Upper lobe of left lung (tissue), 6 donors: ENCODE data around the gene HS3ST2. TPM values are rescaled to one million over a fixed set of nuclear protein-coding genes. Genes with fewer than 3 reads are reported as not detected.

Source experiments
- ATAC-seq, 2 donors: fragments of 200-7000 bp; cut with Tn5 transposase; one replicate each; pipeline ENCODE4 v1.9.1; 2022; ENCODE audit warnings: mild to moderate bottlenecking in 2 of 2, moderate library complexity in 2 of 2; ENCODE audit not compliant: low FRiP score in 2 of 2
- DNase-seq, 2 donors: peaks; one replicate each; pipeline ENCODE4 v3.0.0-alpha.2; 2019 to 2020
- H3K27ac ChIP-seq, 4 donors: fragments of 200-600 bp; sonication (generic); one replicate each; pipeline ENCODE4 v1.5.1; 2016 to 2019
- H3K27me3 ChIP-seq, 4 donors: fragments of 200-600 bp; sonication (generic); one replicate each; pipeline ENCODE4 v1.5.1; 2017 to 2019
- H3K36me3 ChIP-seq, 4 donors: fragments of 200-600 bp; sonication (generic); one replicate each; pipeline ENCODE4 v1.5.1; 2016 to 2019
- H3K4me1 ChIP-seq, 4 donors: fragments of 200-600 bp; sonication (generic); one replicate each; pipeline ENCODE4 v1.5.1; 2018 to 2019
- H3K4me3 ChIP-seq, 4 donors: fragments of 200-600 bp; sonication (generic); one replicate each; pipeline ENCODE4 v1.5.1; 2017 to 2019; ENCODE audit warnings: mild to moderate bottlenecking in 2 of 4, moderate library complexity in 1 of 4
- H3K9me3 ChIP-seq, 4 donors: fragments of 200-600 bp; sonication (generic); one replicate each; pipeline ENCODE4 v1.5.1; 2018 to 2019
- EP300 ChIP-seq, 4 donors: sonication (generic); formaldehyde crosslinking; IDR thresholded peaks; one replicate each; pipeline ENCODE4 v1.5.1; 2017; ENCODE audit warnings: antibody characterized with exemption in 4 of 4, control low read depth in 2 of 4
- POLR2A ChIP-seq, 4 donors: fragments of 450-650 bp; IDR thresholded peaks; one replicate each; pipeline ENCODE4 v1.5.1; 2016 to 2017; ENCODE audit warnings: antibody characterized with exemption in 4 of 4, mild to moderate bottlenecking in 2 of 4
- POLR2AphosphoS5 ChIP-seq, 2 donors: sonication (generic); formaldehyde crosslinking; IDR thresholded peaks; one replicate each; pipeline ENCODE4 v1.5.1; 2017; ENCODE audit warnings: antibody characterized with exemption in 2 of 2
- WGBS, 2 donors: methylation state at CpG; one replicate each; pipeline ENCODE4 v1.1.5; 2017 to 2018; 5-methylcytosine and 5-hydroxymethylcytosine counted together
- total RNA-seq, 6 donors: library from RNA; depleted of rRNA in 4 of 6; stranded (reverse); fragments of >200 nt in 4 of 6; gene quantifications; one replicate each; pipeline versions ENCODE4 v1.1.0 to v1.2.1, GENCODE V29; 2016 to 2021
- TF ChIP-seq, protein P1 (sequence below), 6 experiments: fragments of 450-650 bp in 4 of 6; fragments of 200-600 bp in 2 of 6; sonication (generic) in 2 of 6; IDR thresholded peaks; one replicate each; pipeline ENCODE4 v1.5.1; 2016 to 2019; ENCODE audit warnings: antibody characterized with exemption in 6 of 6
- donor health status: DM: no; HTN: no; CAD: no; lungs with moderate emphysema.
- donor health status: DM: no; HTN: yes; CAD: no; lungs with severe emphysema.

HS3ST2 gene
- total RNA-seq, 6 donors from 2014 or later: 2.8 to 18.9 (median 5.6) TPM

DNA sequence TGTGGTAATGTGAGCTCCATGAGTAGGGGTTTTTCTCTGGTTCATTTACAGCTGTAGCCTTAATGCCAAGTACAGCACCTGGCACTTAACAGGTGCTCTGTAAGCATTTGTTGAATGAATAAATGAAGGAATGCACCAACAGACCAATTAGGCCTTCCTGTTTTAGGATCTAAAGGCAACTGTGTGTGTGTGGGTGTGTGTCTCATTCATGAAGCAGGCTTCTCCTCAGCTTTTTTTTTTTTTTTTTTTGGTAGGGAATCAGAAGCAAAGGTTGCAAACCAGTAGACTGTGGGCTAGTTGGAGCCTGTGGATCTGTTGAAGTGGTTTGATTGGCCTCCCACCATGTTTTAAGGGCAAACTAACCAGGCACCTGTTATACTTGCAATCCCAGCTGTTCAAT, 48.1 kb downstream of the HS3ST2 start:
- Histone ChIP-seq H3K9me3 (no peaks in the 10 kb centered on the region), H3K27me3 (no peaks in the 10 kb centered on the region), H3K27ac (no peak overlapping the region), H3K4me3 (no peak overlapping the region), H3K36me3 (no peaks in the 10 kb centered on the region), H3K4me1 (no peaks in the 10 kb centered on the region)
- TF ChIP-seq EP300 (IDR thresholded peaks at IDR 0.05) (no peak), POLR2AphosphoS5 (IDR thresholded peaks at IDR 0.05) (no peak), POLR2A (IDR thresholded peaks at IDR 0.05) (no peak)
- TF ChIP-seq, protein P1, sequence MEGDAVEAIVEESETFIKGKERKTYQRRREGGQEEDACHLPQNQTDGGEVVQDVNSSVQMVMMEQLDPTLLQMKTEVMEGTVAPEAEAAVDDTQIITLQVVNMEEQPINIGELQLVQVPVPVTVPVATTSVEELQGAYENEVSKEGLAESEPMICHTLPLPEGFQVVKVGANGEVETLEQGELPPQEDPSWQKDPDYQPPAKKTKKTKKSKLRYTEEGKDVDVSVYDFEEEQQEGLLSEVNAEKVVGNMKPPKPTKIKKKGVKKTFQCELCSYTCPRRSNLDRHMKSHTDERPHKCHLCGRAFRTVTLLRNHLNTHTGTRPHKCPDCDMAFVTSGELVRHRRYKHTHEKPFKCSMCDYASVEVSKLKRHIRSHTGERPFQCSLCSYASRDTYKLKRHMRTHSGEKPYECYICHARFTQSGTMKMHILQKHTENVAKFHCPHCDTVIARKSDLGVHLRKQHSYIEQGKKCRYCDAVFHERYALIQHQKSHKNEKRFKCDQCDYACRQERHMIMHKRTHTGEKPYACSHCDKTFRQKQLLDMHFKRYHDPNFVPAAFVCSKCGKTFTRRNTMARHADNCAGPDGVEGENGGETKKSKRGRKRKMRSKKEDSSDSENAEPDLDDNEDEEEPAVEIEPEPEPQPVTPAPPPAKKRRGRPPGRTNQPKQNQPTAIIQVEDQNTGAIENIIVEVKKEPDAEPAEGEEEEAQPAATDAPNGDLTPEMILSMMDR (IDR thresholded peaks at IDR 0.05): no peak
- ATAC-seq (no peak), DNase-seq (no peak)

DNA sequence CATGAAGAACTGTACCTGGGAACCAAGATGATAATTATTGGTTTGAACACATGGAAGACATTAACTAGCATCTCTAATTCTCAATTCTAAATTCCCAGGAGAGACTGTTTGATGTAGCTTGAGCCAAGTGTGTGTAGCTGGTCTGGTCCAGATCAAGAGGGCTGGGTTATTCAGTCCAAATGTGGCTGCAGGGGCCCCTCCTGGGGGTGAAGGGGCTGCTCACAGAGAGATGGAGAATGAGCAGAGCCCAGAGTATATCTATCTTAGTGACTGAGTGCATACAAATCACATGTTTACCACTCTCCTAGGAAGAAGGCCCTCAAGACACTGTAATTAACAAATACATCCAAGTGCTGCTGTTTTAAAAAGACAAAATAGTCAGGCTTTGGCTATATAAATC, 50.4 kb downstream of the HS3ST2 start:
- H3K27ac ChIP-seq: no peak overlapping the region
- no peaks in the 10 kb centered on the region for H3K36me3 ChIP-seq
- H3K4me3 ChIP-seq: no peak overlapping the region
- H3K4me1 ChIP-seq: no peaks in the 10 kb centered on the region
- ATAC-seq: no peak
- no peak for TF ChIP-seq POLR2A (IDR thresholded peaks at IDR 0.05)
- TF ChIP-seq, protein P1 (IDR thresholded peaks at IDR 0.05): no peak
- TF ChIP-seq POLR2AphosphoS5 (IDR thresholded peaks at IDR 0.05): no peak
- no peak for TF ChIP-seq EP300 (IDR thresholded peaks at IDR 0.05)
- H3K27me3 ChIP-seq: no peaks in the 10 kb centered on the region
- no peaks in the 10 kb centered on the region for H3K9me3 ChIP-seq
- no peak for DNase-seq

- Histone ChIP-seq H3K4me1 (no peaks in the 10 kb centered on the region), H3K36me3 (no peaks in the 10 kb centered on the region), H3K27ac (no peak overlapping the region), H3K27me3 (no peaks in the 10 kb centered on the region), H3K4me3 (no peak overlapping the region), H3K9me3 (no peaks in the 10 kb centered on the region)
- WGBS, 2 donors: 67 to 78% methylated on average over 3 to 5 of the region's 5 CpGs
- TF ChIP-seq, protein P1 (IDR thresholded peaks at IDR 0.05): no peak
- TF ChIP-seq POLR2A (IDR thresholded peaks at IDR 0.05) (no peak), POLR2AphosphoS5 (IDR thresholded peaks at IDR 0.05) (no peak), EP300 (IDR thresholded peaks at IDR 0.05) (no peak)
- ATAC-seq (no peak), DNase-seq (no peak)
Observed at GRCh38 chr16:22868593-22869224, 54.7 kb downstream of the HS3ST2 start.

GRCh38 chr16:22871861-22872260, 57.9 kb downstream of the HS3ST2 start:
- Histone ChIP-seq H3K27me3 (no peaks in the 10 kb centered on the region), H3K36me3 (no peaks in the 10 kb centered on the region), H3K9me3 (no peaks in the 10 kb centered on the region), H3K27ac (no peak overlapping the region), H3K4me3 (no peak overlapping the region), H3K4me1 (no peaks in the 10 kb centered on the region)
- TF ChIP-seq POLR2AphosphoS5 (IDR thresholded peaks at IDR 0.05): no peak
- TF ChIP-seq POLR2A (IDR thresholded peaks at IDR 0.05): no peak
- no peak for TF ChIP-seq EP300 (IDR thresholded peaks at IDR 0.05)
- TF ChIP-seq, protein P1 (IDR thresholded peaks at IDR 0.05): no peak
- 73 to 77% methylated on average over 4 of the region's 4 CpGs for WGBS, 2 donors
- ATAC-seq: no peak
- no peak for DNase-seq

- no peak for ATAC-seq
- no peak for DNase-seq
- WGBS, 2 donors: 81 to 89% methylated on average over 4 of the region's 4 CpGs
Observed at GRCh38 chr16:22874394-22874793, 60.4 kb downstream of the HS3ST2 start.

More at GRCh38 chr16:22874394-22874793, 60.4 kb downstream of the HS3ST2 start:
- no peaks in the 10 kb centered on the region for H3K4me1 ChIP-seq
- H3K27ac ChIP-seq: no peak overlapping the region
- H3K27me3 ChIP-seq: no peaks in the 10 kb centered on the region
- no peak overlapping the region for H3K4me3 ChIP-seq
- TF ChIP-seq POLR2AphosphoS5 (IDR thresholded peaks at IDR 0.05) (no peak), POLR2A (IDR thresholded peaks at IDR 0.05) (no peak), EP300 (IDR thresholded peaks at IDR 0.05) (no peak)
- TF ChIP-seq, protein P1 (IDR thresholded peaks at IDR 0.05): no peak
- H3K36me3 ChIP-seq: no peaks in the 10 kb centered on the region
- H3K9me3 ChIP-seq: no peaks in the 10 kb centered on the region
